B cell (primary cell): ENCODE measurements around the gene MRPL46. TPM values are rescaled to one million over a fixed set of nuclear protein-coding genes. Genes with fewer than 3 reads are reported as not detected.

Experiments used
- ATAC-seq: fragments of 200-7000 bp; cut with Tn5 transposase; one replicate; pipeline ENCODE4 v1.10.0; 2021; ENCODE audit warnings: low read depth, mild to moderate bottlenecking, moderate number of reproducible peaks, moderate library complexity
- CTCF ChIA-PET: fragments of 350-600 bp; sonication (Branson Sonifier 250); formaldehyde crosslinking; loops from one replicate; lab custom pipeline; 2021; ENCODE audit warnings: antibody characterized with exemption, inconsistent platforms; lab: Charles Lee
- POLR2A ChIA-PET: fragments of 350-600 bp; sonication (Branson Sonifier 250); formaldehyde crosslinking; loops from one replicate; lab custom pipeline; 2021; ENCODE audit warnings: antibody characterized with exemption; lab: Charles Lee
- DNase-seq: peaks from one replicate; pipeline ENCODE4 v3.0.0; 2013
- H2AFZ ChIP-seq: 2 replicates; pipeline ENCODE4 v1.6.1; 2012; ENCODE audit warnings: mild to moderate bottlenecking, low read depth, low read length; ENCODE audit not compliant: insufficient read depth, poor library complexity, severe bottlenecking
- H3K27ac ChIP-seq, 2 donors: 1 replicate in 1 of 2; 2 replicates in 1 of 2; pipeline ENCODE4 v1.5.1; 2012 to 2013; ENCODE audit warnings: low read length in 2 of 2, mild to moderate bottlenecking in 2 of 2, moderate library complexity in 1 of 2
- H3K27me3 ChIP-seq, 4 experiments: fragments of 200-600 bp in 1 of 4; sonication (generic) in 1 of 4; replicated peaks in 1 of 4; 1 replicate in 2 of 4; 2 replicates in 2 of 4; pipeline versions ENCODE4 v1.6.1 to v1.7.0; 2013 to 2016; ENCODE audit warnings: low read length in 3 of 4, mild to moderate bottlenecking in 2 of 4, mixed read lengths in 1 of 4, moderate library complexity in 1 of 4; ENCODE audit not compliant: insufficient read depth in 4 of 4, control insufficient read depth in 3 of 4; ENCODE audit errors: control extremely low read depth in 1 of 4
- H3K36me3 ChIP-seq, 2 experiments: replicated peaks in 1 of 2; 1 replicate in 1 of 2; 2 replicates in 1 of 2; pipeline versions ENCODE4 v1.6.1 to v1.7.1; 2013; ENCODE audit warnings: low read length in 1 of 2; ENCODE audit not compliant: insufficient read depth in 2 of 2, control insufficient read depth in 1 of 2; ENCODE audit errors: control extremely low read depth in 1 of 2, extremely low read depth in 1 of 2
- H3K4me1 ChIP-seq, 2 donors: fragments of 200-600 bp in 1 of 2; sonication (generic) in 1 of 2; 1 replicate in 1 of 2; 2 replicates in 1 of 2; pipeline versions ENCODE4 v1.5.1 to v1.6.1; 2013 to 2017; ENCODE audit warnings: low read length in 2 of 2; ENCODE audit not compliant: control insufficient read depth in 2 of 2, insufficient read depth in 2 of 2
- H3K4me2 ChIP-seq: replicated peaks from 2 replicates; pipeline ENCODE3; 2012; ENCODE audit warnings: mild to moderate bottlenecking, low read depth, low read length; ENCODE audit not compliant: poor library complexity, severe bottlenecking
- H3K4me3 ChIP-seq, 5 experiments: fragments of 200-600 bp in 1 of 5; sonication (generic) in 1 of 5; 1 replicate in 3 of 5; 2 replicates in 2 of 5; pipeline versions ENCODE4 v1.5.1 to v1.7.0; 2011 to 2016; ENCODE audit warnings: low read length in 4 of 5, mild to moderate bottlenecking in 4 of 5, low read depth in 2 of 5, control low read depth in 1 of 5, moderate library complexity in 1 of 5; ENCODE audit not compliant: insufficient read depth in 1 of 5; ENCODE audit errors: control extremely low read depth in 1 of 5, extremely low read depth in 1 of 5
- H3K79me2 ChIP-seq: fragments of 200-600 bp; sonication (generic); one replicate; pipeline ENCODE4 v1.6.0; 2016; ENCODE audit warnings: low read length; ENCODE audit not compliant: control insufficient read depth, insufficient read depth
- H3K9ac ChIP-seq: fragments of 200-600 bp; sonication (generic); 2 replicates; pipeline ENCODE4 v1.6.1; 2017; ENCODE audit warnings: mild to moderate bottlenecking, low read length, moderate library complexity
- H3K9me3 ChIP-seq, 3 donors: one replicate each; pipeline versions ENCODE4 v1.6.1 to v1.7.1; 2013; ENCODE audit warnings: low read length in 2 of 3; ENCODE audit not compliant: control insufficient read depth in 2 of 3, insufficient read depth in 1 of 3; ENCODE audit errors: control extremely low read depth in 1 of 3
- H4K20me1 ChIP-seq: 2 replicates; pipeline ENCODE4 v1.6.0; 2012; ENCODE audit warnings: mild to moderate bottlenecking, low read length; ENCODE audit not compliant: insufficient read depth, control insufficient read depth, poor library complexity, severe bottlenecking
- H3K27ac Mint-ChIP-seq: one replicate; pipeline ENCODE4 v1.8.0; 2021; ENCODE audit warnings: mixed read lengths
- H3K27me3 Mint-ChIP-seq: one replicate; pipeline ENCODE4 v1.8.0; 2021; ENCODE audit warnings: mixed read lengths
- H3K4me1 Mint-ChIP-seq: one replicate; pipeline ENCODE4 v1.8.0; 2021; ENCODE audit warnings: mixed read lengths
- H3K4me3 Mint-ChIP-seq: one replicate; pipeline ENCODE4 v1.8.0; 2021; ENCODE audit warnings: mixed read lengths
- H3K9me3 Mint-ChIP-seq: one replicate; pipeline ENCODE4 v1.8.0; 2022; ENCODE audit warnings: mixed read lengths; ENCODE audit not compliant: insufficient read depth
- EZH2 ChIP-seq: IDR thresholded peaks from 2 replicates; pipeline ENCODE4 v1.6.1; 2012; ENCODE audit warnings: borderline replicate concordance, low read depth, mild to moderate bottlenecking, moderate library complexity, low read length; ENCODE audit not compliant: insufficient read depth, poor library complexity, severe bottlenecking
- WGBS: methylation state at CpG from one replicate; pipeline ENCODE4 v1.1.5; 2013; ENCODE audit warnings: missing lambda C conversion rate; ENCODE audit not compliant: insufficient coverage; 5-methylcytosine and 5-hydroxymethylcytosine counted together
- intact Hi-C: fragments of 100-400 bp; cut with micrococcal nuclease; formaldehyde crosslinking; loops from one replicate; pipeline ENCODE4 v1.10.0; 2022
- polyA plus RNA-seq: library from polyadenylated mRNA; depleted of rRNA; stranded (reverse); fragments of >200 nt; gene quantifications from 2 replicates; pipeline ENCODE4 v1.2.3, GENCODE V29; 2012
- total RNA-seq, 2 donors: library from RNA; stranded (reverse); fragments of 120-200 nt in 1 of 2; gene quantifications; 1 replicate in 1 of 2; 2 replicates in 1 of 2; pipeline versions ENCODE4 v1.2.3 to v1.2.4, GENCODE V29; 2013 to 2022
- TF ChIP-seq, protein P1 (sequence below): fragments of 200-600 bp; IDR thresholded peaks from one replicate; pipeline ENCODE4 v1.8.0; 2022; ENCODE audit warnings: antibody characterized with exemption, mild to moderate bottlenecking

The MRPL46 gene
- total and polyA plus RNA-seq, 2 donors (not counting 1 experiment from before 2014, with no cell fraction given): 14.3 to 24.6 TPM

DNA sequence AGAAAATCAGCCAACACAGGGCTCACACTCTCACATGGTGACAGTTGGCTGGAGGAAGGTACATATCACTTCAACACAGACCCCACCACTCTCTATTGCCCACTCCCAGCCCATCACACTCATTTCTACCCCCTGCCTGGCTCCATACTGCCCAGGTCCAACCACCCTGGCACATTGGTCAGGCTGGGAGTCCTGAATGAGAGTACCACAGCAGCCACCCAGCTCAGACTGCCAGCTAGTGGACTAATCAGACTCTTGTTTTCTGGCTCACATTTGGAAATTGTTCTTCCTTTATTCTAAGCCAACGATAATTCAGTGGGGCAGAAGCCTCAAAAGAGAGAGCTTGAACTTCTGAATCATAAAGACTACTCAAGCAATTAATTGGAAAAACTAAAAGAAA is 20.0 kb downstream of the MRPL46 start:
- peaks cover 2 to 3% of the 10 kb centered on the region in 2 donors for H3K4me1 ChIP-seq
- intact Hi-C loops: no loop called here
- TF ChIP-seq, protein P1, sequence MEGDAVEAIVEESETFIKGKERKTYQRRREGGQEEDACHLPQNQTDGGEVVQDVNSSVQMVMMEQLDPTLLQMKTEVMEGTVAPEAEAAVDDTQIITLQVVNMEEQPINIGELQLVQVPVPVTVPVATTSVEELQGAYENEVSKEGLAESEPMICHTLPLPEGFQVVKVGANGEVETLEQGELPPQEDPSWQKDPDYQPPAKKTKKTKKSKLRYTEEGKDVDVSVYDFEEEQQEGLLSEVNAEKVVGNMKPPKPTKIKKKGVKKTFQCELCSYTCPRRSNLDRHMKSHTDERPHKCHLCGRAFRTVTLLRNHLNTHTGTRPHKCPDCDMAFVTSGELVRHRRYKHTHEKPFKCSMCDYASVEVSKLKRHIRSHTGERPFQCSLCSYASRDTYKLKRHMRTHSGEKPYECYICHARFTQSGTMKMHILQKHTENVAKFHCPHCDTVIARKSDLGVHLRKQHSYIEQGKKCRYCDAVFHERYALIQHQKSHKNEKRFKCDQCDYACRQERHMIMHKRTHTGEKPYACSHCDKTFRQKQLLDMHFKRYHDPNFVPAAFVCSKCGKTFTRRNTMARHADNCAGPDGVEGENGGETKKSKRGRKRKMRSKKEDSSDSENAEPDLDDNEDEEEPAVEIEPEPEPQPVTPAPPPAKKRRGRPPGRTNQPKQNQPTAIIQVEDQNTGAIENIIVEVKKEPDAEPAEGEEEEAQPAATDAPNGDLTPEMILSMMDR: no peak
- TF ChIP-seq EZH2: no peak
- no peak overlapping the region for H3K9ac ChIP-seq
- H3K27ac ChIP-seq: no peak overlapping the region
- Mint-ChIP-seq H3K4me1 (peaks cover 4% of the 10 kb centered on the region), H3K27ac (no peak overlapping the region), H3K27me3 (peaks cover 11% of the 10 kb centered on the region), H3K4me3 (no peak overlapping the region), H3K9me3 (peaks cover 6% of the 10 kb centered on the region)
- peaks cover 0 to 15% (median 4%) of the 10 kb centered on the region in 3 donors for H3K9me3 ChIP-seq
- ChIA-PET CTCF (no interaction called here), POLR2A (no interaction called here)
- no peak overlapping the region for H3K4me2 ChIP-seq
- peaks cover 0 to 17% (median 3%) of the 10 kb centered on the region in 4 experiments for H3K27me3 ChIP-seq
- no CpG with 5 or more reads among the region's 1 CpG for WGBS
- H3K4me3 ChIP-seq: no peak overlapping the region
- ATAC-seq: no peak
- H2AFZ ChIP-seq: no peak overlapping the region
- no peaks in the 10 kb centered on the region for H3K79me2 ChIP-seq
- no peak for DNase-seq
- H4K20me1 ChIP-seq: no peaks in the 10 kb centered on the region
- H3K36me3 ChIP-seq: no peaks in the 10 kb centered on the region

DNA sequence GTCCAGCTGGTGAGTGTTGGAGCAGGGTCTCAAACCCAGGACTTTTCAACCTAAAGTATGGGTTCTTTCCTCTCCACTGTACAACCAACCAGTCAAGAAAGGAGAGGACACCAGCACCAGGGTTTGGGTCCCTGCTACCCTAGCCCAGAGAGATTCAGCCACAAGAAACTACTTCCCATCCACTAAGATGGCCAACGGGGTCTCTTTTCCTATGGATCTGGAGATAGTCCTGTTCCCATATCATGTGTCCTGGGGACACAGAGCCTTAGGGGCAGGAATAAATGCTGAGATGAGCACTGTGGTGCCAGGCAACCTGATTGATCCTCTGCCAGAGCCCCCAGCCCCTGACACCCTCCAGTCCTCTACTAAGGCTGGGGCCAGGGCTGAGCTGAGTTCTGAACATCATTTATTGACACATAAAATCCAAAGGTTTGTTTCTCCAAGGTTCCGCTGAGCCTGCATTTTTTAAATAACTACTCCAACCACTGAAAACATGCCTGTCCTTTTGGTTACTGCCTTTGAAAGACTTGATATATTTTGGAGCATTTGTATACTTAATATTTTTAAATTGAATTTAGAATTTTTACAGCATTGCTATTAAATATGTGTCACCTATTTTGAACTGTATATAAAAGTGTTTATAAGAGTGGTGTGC is 26.0 kb downstream of the MRPL46 start:
- Histone ChIP-seq H3K36me3 (no peaks in the 10 kb centered on the region), H3K27me3 (peaks cover 0 to 17% (median 4%) of the 10 kb centered on the region in 4 experiments), H3K9me3 (peaks cover 0 to 15% (median 4%) of the 10 kb centered on the region in 3 donors), H2AFZ (no peak overlapping the region), H3K79me2 (no peaks in the 10 kb centered on the region), H3K9ac (no peak overlapping the region), H3K4me2 (no peak overlapping the region), H3K4me3 (no peak overlapping the region), H4K20me1 (no peaks in the 10 kb centered on the region), H3K4me1 (no peaks in the 10 kb centered on the region), H3K27ac (no peak overlapping the region)
- H3K4me1 Mint-ChIP-seq: no peaks in the 10 kb centered on the region
- no peak for DNase-seq
- H3K9me3 Mint-ChIP-seq: peaks cover 6% of the 10 kb centered on the region
- TF ChIP-seq EZH2: no peak
- ChIA-PET POLR2A (no interaction called here), CTCF (no interaction called here)
- WGBS: no CpG with 5 or more reads among the region's 2 CpGs
- peaks cover 47% of the 10 kb centered on the region for H3K27me3 Mint-ChIP-seq
- intact Hi-C loops: no loop called here
- ATAC-seq: no peak
- no peak overlapping the region for H3K4me3 Mint-ChIP-seq
- no peak overlapping the region for H3K27ac Mint-ChIP-seq
